HG02970 (cell line): ENCODE results near the gene SETD6.
"Not testable (repeated sequence)": the region's sequence is repeated elsewhere in the genome, so short reads cannot be mapped to it uniquely, and the experiment has no call there.

Source experiments
- ATAC-seq: cut with Tn5 transposase; IDR thresholded peaks from one replicate; pipeline ENCODE4 v1.9.1; 2021; ENCODE audit warnings: mild to moderate bottlenecking, moderate library complexity, moderate number of reproducible peaks; ENCODE audit not compliant: unreplicated experiment, low FRiP score

SETD6 gene

GRCh38 chr16:58515125-58515870 lies at the start of gene SETD6:
SETD6 (plus strand) TSS chr16:58515517; CDS start chr16:58515538, 21 bp downstream.
- ATAC-seq: peak; percentile 73

- ATAC-seq: no peak
Measured at GRCh38 chr16:58465817-58466216, 49.5 kb upstream of the SETD6 start.

GRCh38 chr16:58466396-58466795 lies 48.9 kb upstream of the SETD6 start:
- ATAC-seq: no peak

- ATAC-seq: no peak
Measured at GRCh38 chr16:58467905-58468304, 47.4 kb upstream of the SETD6 start.

- ATAC-seq: no peak
Measured at GRCh38 chr16:58471209-58471975, 43.9 kb upstream of the SETD6 start.

- ATAC-seq: no peak
Measured at GRCh38 chr16:58472266-58472665, 43.1 kb upstream of the SETD6 start.

- no peak for ATAC-seq
Measured at GRCh38 chr16:58472827-58473226, 42.5 kb upstream of the SETD6 start.

GRCh38 chr16:58474296-58474695 lies 41.0 kb upstream of the SETD6 start:
- no peak for ATAC-seq

GRCh38 chr16:58475091-58475619 lies 40.2 kb upstream of the SETD6 start:
- no peak for ATAC-seq

- ATAC-seq: no peak
Measured at GRCh38 chr16:58476791-58477190, 38.5 kb upstream of the SETD6 start.

- ATAC-seq: no peak
Measured at GRCh38 chr16:58478427-58478826, 36.9 kb upstream of the SETD6 start.

GRCh38 chr16:58481226-58481869 lies 34.0 kb upstream of the SETD6 start:
- ATAC-seq: no peak

- no peak for ATAC-seq
Measured at GRCh38 chr16:58481931-58482330, 33.4 kb upstream of the SETD6 start.

- ATAC-seq: no peak
Measured at GRCh38 chr16:58485184-58485887, 30.0 kb upstream of the SETD6 start.

GRCh38 chr16:58487566-58488351 lies 27.6 kb upstream of the SETD6 start:
- ATAC-seq: no peak

- ATAC-seq: no peak
Measured at GRCh38 chr16:58488531-58488930, 26.8 kb upstream of the SETD6 start.

GRCh38 chr16:58490065-58490464 lies 25.3 kb upstream of the SETD6 start:
- ATAC-seq: no peak

- ATAC-seq: not testable (repeated sequence)
Measured at GRCh38 chr16:58490539-58490938, 24.8 kb upstream of the SETD6 start.

- ATAC-seq: no peak
Measured at GRCh38 chr16:58492066-58492465, 23.3 kb upstream of the SETD6 start.

- ATAC-seq: no peak
Measured at GRCh38 chr16:58492735-58493134, 22.6 kb upstream of the SETD6 start.
